GM21526 (cell line): ENCODE data around the gene CHRNE.
"Not testable (repeated sequence)": the region's sequence is repeated elsewhere in the genome, so short reads cannot be mapped to it uniquely, and the experiment has no call there.

Experiments
- ATAC-seq: cut with Tn5 transposase; IDR thresholded peaks from one replicate; pipeline ENCODE4 v1.9.1; 2021; ENCODE audit warnings: moderate library complexity; ENCODE audit not compliant: unreplicated experiment, low FRiP score

CHRNE gene

GRCh38 chr17:4939796-4940554 is 37.1 kb upstream of the CHRNE start, which contains the start of the genes RNF167 and SLC25A11:
Gene RNF167 (plus strand): TSS chr17:4940268. CDS start chr17:4940910, 642 bp downstream.
Gene SLC25A11 (minus strand): TSS chr17:4940046. CDS start chr17:4939910, 136 bp downstream.
- peak; percentile 59 for ATAC-seq

GRCh38 chr17:4939546-4939795 is 36.6 kb upstream of the CHRNE start:
- ATAC-seq, result peak; percentile 11

DNA sequence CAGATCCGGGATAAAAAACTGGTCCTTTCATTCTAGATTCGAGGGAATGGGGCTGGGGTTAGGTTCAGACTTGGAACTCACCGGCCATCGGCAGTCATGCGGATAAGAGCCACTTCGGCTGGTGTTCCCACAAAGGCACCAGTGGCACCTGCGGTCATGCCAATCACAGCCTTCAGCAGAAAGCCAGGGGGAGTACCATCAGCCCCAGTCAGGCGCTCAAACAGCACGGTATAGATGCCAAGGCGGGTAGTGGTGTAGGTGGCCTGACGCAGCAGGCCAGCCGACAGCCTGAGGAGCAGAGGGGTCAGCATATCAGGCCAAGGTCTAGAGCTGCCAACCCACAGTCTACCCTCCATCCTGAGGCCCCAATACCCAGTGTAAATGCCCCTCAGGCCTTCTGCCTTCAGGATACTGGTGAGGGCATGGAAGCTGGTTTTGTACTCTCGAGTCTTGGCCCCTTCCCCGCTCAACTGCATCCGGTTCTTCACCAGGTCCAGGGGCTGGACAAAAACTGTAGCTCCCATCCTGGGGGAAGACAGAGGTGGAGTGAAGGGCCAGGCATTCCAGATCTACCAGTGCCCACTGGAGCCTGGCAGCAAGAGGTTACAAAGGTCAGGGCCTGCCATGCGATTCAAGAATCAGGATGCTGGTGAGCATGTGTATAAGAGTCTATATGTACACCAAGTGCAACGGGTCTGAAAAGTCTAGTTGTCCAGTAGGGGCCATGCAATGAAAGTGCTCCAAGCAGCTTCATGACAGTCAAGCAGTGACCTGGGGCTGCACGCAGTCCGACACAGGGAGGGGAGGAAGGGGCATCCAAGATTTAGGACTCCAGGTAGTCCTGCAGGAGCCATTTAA is 36.0 kb upstream of the CHRNE start:
- ATAC-seq, result no peak

- ATAC-seq, result no peak
Measured at GRCh38 chr17:4938069-4938491, 35.2 kb upstream of the CHRNE start.

DNA sequence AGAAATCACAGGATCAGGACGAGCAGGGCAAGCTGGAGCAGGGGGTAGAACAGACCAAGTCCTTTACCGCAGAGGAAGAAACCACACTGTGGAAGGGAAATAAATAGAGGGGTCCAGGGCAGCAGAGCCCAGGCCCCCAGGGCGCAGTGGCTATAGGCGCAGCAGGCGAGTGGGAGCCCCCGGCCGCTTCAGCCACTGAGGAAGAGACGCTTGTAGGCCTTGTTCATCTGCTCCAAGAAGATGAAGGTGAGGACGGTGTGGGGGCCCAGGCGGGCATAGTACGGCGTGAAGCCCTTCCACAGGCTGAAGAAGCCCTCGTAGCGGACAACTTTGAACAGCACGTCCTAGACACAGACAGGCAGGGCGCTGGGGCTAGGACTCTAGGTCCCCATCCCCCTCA is 34.7 kb upstream of the CHRNE start:
- no peak for ATAC-seq

- no peak for ATAC-seq
Measured at GRCh38 chr17:4936436-4936835, 33.5 kb upstream of the CHRNE start.

DNA sequence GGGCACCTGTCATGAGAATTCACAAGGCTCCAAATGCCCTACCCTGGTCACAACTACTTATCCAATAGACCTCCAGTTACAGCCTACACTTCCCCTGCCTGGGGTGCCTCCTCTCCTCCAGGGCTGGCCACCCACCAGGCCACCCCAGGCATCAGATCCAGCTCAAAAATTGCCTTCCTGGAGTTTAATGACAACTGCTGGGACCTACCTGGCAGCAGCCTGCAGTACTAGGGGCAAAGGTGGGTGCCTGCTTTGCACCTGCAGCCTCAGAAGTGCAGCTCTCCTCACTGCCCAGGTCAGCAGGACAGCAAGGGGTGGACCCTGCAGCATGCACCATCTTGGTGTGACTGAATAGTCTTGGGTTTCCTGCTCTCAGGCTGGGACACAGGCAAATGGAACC is 32.8 kb upstream of the CHRNE start:
- no peak for ATAC-seq

DNA sequence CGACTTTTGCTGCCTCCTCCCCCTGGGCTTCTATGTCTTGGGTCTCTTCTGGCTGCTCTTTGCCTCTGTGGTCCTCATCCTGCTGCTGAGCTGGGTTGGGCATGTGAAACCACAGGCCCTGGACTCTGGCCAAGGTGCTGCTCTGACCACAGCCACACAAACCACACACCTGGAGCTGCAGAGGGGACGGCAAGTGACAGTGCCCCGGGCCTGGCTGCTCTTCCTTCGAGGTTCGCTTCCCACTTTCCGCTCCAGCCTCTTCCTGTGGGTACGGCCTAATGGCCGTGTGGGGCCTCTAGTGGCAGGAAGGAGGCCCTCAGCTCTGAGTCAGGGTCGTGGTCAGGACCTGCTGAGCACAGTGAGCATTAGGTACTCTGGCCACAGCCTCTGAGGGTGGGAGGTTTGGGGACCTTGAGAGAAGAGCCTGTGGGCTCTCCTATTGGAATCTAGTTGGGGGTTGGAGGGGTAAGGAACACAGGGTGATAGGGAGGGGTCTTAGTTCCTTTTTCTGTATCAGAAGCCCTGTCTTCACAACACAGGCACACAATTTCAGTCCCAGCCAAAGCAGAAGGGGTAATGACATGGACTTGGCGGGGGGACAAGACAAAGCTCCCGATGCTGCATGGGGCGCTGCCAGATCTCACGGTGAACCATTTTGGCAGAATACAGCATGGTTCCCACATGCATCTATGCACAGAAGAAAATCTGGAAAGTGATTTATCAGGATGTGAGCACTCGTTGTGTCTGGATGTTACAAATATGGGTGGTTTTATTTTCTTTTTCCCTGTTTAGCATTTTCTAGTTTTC is 31.5 kb upstream of the CHRNE start:
- ATAC-seq, result no peak

DNA sequence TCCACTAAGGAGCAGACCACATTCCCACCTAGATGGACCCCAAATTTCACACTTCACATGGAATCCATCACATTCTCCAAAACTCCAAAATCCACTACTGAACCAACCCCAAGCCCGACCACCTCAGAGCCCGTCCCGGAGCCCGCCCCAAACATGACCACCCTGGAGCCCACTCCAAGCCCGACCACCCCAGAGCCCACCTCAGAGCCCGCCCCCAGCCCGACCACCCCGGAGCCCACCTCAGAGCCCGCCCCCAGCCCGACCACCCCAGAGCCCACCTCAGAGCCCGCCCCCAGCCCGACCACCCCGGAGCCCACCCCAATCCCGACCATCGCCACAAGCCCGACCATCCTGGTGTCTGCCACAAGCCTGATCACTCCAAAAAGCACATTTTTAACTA is 30.7 kb upstream of the CHRNE start:
- ATAC-seq, result no peak

DNA sequence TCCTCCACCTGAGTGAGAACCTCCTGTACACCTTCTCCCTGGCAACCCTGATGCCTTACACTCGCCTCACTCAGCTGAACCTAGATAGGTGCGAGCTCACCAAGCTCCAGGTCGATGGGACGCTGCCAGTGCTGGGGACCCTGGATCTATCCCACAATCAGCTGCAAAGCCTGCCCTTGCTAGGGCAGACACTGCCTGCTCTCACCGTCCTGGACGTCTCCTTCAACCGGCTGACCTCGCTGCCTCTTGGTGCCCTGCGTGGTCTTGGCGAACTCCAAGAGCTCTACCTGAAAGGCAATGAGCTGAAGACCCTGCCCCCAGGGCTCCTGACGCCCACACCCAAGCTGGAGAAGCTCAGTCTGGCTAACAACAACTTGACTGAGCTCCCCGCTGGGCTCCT is 29.9 kb upstream of the CHRNE start:
- no peak for ATAC-seq

GRCh38 chr17:4931963-4932362 is 29.1 kb upstream of the CHRNE start, which contains the start of gene GP1BA:
Gene GP1BA (plus strand): TSS chr17:4932277. CDS start chr17:4932605, 328 bp downstream.
- no peak for ATAC-seq

DNA sequence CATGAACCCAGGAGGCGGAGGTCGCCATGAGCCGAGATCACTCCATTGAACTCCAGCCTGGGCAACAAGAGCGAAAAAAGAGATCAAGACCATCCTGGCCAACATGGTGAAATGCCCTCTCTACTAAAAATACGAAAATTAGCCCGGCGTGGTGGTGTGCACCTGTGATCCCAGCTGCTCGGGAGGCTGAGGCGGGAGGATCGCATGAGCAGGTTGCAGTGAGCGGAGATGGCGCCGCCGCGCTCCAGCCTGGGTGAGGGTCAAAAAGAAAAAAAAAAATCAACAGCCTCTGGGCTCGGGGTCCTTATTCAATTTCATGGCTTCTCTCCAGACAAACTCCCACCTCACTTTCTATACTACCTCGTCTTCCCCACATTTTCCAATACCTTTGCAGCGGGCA is 26.0 kb upstream of the CHRNE start:
- no peak for ATAC-seq

DNA sequence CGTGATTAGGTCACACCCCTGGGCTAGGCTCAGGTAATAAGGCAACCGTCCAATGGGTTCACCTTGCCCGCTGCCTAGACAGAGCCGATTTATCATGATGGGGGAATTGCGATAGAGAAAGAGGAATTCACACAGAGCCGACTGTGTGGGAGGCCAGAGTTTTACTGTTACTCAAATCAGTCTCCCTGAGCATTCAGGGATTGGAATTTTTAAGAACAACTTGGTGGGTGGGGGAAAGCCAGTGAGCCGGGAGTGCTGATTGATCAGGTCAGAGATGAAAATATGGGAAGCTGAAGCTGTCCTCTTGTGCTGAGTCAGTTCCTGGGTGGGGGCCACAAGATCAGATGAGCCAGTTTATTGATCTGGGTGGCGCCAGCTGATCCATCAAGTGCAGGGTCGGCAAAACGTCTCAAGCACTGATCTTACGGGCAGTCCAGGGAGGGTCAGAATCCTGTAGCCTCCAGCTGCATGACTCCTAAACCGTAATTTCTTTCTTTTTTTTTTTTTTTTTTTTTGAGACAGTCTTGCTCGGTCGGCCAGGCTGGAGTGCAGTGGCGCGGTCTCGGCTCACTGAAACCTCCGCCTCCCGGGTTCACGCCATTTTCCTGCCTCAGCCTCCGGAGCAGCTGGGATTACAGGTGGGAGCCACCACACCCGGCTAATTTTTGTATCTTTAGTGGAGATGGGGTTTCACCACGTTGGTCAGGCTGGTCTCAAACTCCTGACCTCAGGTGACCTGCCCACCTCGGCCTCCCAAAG is 23.9 kb upstream of the CHRNE start:
- not testable (repeated sequence) for ATAC-seq

DNA sequence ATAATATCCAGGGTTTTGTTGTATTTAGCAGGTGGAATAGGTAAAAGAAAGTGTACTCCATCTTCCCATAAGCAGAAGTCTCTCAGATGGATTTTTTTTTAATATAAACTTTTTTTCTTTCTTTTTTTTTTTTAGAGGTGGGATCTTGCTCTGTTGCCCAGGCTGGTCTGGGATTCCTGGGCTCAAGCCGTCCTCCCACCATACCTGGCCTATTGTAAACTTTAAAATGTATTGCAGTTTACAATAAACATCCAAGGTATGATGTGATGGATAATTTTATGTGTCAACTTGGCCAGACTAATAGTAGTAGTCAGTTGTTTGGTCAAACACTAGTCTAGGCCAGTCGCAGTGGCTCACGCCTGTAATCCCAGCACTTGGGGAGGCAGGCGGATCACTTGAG is 18.4 kb upstream of the CHRNE start:
- no peak for ATAC-seq

DNA sequence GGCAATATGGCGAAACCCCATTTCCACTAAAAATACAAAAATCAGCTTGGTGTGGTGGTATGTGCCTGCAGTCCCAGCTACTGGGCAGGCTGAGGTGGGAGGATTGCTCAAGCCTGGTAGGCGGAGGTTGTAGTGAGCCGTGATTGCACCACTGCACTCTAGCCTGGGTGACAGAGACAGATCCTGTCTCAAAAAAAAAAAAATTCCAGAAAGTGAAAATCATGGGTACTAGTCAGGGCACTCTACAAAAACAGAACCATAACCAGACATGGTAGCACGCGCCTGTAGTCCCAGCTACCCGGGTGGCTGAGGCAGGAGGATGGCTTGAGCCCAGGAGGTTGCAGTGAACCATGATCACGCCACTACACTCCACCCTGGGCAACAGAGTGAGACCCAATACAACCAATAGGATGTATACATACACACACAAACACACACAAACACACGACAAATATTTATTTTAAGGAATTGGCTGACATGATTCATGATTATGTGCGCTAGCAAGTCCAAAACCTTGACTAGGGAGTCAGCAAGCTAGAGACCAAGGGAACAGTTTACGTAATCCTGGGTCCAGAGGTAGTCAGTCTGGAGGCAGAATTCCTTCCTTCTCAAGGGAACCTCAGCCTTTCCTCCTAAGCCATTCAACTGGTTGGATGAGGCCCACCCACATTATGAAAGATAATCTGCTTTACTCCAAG is 17.6 kb upstream of the CHRNE start:
- no peak for ATAC-seq

GRCh38 chr17:4919511-4920047 is 16.7 kb upstream of the CHRNE start:
- ATAC-seq, result no peak

DNA sequence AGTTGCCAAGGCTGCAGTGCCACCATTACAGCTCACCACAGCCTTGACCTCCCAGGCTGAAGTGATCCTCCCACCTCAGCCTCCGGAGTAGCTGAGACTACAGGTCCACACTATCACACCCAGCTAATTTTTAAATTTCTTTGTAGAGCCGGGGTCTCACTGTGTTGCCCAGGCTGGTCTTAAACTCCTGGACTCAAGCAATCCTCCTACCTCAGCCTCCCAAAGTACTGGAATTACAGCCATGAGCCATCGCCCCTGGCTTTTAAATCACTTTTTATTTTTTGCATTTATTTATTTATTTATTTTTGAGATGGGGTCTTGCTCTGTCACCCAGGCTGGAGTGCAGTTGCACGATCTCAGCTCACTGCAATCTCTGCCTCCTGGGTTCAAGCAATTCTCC is 11.7 kb upstream of the CHRNE start:
- ATAC-seq, result not testable (repeated sequence)

- ATAC-seq, result no peak
Measured at GRCh38 chr17:4913994-4914393, 11.1 kb upstream of the CHRNE start.

DNA sequence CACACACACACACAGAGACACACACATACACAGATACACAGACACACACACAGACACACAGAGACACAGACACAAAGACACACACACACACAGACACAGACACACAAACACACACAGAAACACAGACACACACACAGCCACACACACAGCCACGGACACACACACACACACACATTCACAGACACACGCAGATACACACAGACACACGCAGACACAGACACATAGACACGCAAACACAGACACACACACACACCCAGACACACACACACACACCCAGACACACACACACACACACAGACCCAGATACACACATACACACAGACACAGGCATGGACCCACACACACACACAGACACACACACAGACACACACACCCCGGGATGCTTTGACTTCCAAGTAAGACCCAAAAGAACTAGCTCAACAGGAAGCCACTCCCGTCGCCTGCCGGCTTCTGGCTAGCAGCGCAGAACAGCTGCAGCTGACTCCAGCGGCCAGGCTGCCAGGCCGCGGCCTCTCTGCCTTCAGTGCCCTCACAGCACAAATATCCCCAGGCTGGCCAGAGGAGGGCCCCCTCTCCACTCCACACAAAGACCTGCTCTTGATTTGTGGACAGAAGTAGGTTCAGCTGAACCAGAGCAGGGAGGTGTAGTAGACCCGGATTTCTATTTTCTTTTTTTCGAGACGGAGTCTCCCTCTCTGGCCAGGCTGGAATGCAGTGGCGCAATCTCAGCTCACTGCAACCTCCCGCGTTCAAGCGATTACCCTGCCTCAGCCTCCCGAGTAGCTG is 6.0 kb upstream of the CHRNE start:
- ATAC-seq, result no peak
